NCI-H526 (cell line): ENCODE measurements around the gene BAK1.
A peak's percentile ranks its signal among the peaks of the same experiment; 100 is the strongest.
"Not testable (repeated sequence)": the region's sequence is repeated elsewhere in the genome, so short reads cannot be mapped to it uniquely, and the experiment has no call there.

ENCODE experiments used
- DNase-seq, 2 experiments: peaks; one replicate each; lab custom pipeline; 2025; lab: John Stamatoyannopoulos, UW

Gene BAK1

DNA sequence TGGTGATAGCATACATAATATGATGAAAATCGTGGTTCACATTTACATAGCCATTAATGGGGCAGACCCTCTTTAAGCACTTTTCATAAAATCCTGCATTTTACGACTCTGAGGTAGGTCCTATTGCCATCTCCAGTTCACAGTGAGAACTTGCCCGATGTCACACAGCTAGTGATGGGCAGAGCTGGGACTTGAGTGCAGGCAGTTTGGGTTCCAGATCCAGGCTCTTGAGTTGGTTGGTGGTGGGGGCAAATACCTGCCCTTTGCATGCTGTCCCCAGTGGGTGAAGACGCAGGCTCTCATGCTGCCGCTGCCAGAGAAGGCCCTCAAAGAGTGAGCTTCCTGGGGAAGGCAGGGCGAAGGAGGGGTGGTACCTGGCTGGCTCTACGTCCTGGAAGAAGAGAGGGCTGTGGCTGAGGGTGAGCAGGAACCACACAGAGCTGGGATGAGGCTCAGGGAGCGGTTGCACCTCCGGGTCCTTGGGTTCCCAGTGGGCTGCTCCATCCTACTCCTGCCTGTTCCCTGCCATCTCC lies 6.1 kb upstream of the BAK1 start:
- no peak for DNase-seq

DNA sequence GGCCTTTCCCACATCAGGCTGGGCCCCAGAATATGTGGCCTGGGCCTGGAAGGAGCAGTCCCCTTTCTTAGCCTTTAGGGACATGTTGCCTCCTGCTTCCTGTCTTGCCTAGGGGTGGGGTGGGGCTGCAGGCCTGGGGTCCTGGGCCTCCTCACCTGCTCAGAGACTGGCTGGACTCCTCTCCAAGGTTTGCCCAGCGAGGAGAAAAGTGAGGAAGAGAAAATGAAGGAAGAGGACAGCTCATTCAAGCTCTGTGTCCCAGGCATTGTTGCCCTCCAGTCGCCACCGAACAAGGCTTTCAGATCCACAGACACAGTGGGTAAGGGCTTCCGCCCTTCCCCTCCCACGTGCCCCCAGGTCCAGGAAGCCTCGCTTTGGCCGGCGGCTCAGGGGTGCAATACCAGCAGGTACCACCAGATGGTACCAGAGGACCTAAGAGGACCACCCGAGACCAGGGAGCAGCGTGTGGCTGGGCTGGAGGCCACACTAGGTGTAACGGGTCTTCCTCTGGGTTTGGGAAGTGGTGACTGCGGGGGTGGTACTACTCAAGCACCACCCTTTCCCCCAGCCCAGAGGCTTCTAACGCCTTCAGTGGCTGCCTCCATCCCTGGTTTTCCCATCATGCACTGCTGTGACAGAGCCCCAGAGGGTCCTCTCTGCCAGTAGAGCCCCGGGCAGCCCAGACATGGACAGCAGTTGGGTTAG lies 5.5 kb upstream of the BAK1 start:
- DNase-seq: peak; percentile 61 to 83

DNA sequence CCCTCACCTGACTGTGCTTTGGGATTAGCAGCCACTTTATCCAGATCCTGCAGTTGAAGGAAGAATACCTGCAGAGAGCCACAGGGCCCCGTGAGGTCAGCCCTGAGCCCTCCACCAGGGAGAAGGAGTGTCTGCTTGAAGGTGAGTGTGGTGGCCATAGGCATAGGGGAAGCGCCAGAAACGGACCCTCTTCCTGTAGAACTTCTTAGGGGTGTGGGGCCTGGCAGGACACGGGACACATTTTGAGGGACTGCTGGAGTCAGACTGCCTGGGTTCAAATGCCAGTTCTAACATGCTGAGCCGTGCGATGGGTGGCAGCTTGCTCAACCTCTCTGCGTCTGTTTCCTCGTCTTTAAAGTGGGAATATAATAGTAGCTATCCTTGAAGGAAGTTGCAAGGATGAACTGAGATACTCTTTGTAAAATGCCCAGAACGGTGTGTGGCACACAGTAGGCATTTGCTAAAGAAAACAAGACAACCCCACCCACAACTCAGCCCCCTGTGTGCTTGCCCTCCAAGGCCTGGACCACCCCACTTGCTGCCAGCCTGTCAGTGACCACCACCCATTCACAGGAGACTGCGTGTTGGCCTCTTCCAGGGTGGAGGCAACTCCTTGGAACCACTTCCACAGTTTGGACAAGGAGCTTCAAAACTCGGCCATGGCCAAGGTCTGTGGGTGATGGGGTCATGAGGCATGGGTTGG lies 4.8 kb upstream of the BAK1 start:
- DNase-seq: no peak

DNA sequence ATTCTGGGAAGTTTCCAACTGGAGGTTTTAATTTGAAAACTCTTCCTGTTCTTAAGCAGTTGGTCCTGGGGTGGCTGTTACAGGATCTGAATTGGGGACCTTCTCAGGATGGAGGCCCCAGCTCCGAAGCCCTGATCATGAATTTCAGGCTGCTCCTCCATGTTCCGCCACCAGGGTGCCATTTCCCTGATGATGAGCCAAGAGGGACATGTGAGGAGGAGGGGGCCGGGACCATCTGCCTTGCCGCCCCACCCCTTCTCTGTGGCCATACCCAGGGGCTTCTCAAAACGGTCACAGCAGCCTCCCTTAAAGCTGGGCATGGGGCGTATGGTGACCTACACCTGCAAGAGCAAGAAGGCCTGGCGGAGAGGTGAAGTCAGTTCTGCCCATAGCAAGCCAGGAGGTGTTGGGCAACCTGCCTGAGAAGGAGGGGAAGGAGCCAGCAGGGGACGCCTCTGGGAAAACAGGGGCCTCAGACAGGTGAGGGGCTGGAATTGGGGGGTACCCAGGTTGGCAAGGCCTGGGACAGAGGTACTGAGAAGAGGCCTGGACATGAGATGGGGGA lies 3.6 kb upstream of the BAK1 start:
- DNase-seq: peak in 1 of 2 experiments; percentile 32

DNA sequence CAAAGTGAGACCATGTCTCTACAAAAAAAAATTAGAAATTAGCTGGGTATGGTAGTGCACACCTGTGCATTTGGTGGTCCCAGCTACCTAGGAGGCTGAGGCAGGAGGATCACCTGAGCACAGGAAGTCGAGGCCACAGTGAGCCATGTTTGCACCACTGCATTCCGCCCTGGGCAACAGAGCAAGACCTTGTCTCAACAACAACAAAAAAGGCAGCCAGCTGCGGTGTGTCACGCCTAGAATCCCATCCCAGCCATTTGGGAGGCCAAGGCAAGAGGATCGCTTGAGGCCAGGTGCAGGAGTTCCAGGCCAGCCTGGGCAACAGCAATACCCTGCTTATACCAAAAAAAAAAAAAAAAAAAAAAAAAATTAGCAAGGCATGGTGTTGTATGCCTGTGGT lies 1.1 kb upstream of the BAK1 start:
- no peak for DNase-seq

DNA sequence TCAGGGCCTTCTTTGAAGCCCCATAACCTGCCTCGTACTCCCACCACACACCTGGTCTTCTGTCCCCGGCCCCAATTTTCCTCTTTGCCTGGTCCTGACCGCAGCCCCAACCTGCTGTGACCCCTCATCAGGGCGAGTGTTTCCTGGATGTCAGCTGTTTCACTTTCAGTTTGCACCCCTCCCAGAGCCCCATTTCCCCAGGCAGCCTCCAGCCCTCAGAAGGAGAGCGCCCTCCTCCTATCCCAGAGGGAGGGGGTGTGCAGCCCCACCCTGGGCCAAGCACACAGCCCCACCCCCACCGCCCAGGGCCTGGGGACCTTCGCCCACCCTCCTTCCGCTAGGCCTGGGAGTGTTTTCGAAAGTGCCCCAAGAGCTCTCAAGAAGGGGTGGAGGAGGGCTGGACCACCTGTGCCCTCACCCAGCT lies 1.5 kb downstream of the BAK1 start:
- DNase-seq: no peak

DNA sequence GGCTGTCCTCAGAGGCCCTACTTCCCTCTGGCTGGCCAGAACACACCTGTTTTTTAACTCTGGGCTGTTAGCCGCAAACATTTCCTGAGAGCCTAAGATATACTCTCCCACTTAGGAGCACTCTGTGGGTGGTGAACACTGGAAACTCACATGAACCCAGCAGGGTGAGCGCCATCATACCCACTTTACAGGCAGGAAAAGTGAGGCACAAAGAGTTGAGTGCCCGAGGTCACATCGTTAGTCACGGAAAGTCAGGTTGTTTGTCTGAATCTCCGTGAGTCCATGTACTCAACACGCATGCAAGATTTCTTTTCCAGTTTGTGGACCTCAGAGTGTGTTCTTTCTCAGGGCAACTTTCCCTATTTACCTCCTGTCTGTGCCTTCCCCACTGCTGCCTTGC lies 1.9 kb downstream of the BAK1 start:
- DNase-seq: no peak

DNA sequence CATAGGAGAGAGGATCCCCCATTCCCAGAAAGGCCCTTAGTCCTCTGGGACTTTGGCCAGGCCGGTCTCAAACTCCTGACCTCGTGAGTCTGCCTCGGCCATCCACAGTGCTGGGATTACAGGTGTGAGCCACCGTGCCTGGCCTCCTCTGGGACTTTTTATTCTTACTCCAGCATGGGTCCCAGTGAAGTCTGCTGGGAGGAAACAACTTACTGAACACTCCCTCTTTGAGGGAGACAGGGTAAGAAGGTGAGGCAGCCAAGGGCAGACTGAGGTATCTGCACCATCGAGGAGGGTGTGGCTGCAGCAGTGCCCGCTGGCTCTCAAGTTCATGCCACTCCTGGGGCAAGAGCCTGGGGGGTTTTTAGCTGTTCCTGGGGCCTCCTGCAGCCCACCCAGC lies 2.4 kb downstream of the BAK1 start:
- DNase-seq: no peak

DNA sequence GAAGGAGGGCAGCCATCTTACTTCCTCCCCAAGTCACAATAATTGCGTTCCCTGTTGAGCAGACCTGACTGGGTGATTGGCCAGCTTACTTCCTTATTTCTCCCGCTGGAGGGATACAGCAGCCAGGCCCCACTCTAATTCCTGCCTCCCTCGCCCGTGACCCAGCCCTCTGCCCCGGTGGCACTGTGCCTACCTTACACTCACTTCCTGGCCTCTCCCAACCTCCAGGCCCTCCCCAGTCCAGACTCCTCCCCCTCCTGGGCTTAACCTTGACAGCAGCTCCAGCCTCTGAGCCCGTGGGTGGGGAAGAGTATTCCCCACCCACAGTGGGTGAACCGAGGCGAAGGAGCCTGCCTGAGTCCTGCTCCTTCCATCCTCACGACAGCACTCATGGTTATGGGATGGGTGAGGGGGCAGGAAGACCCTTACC lies 3.0 kb downstream of the BAK1 start:
- no peak for DNase-seq

DNA sequence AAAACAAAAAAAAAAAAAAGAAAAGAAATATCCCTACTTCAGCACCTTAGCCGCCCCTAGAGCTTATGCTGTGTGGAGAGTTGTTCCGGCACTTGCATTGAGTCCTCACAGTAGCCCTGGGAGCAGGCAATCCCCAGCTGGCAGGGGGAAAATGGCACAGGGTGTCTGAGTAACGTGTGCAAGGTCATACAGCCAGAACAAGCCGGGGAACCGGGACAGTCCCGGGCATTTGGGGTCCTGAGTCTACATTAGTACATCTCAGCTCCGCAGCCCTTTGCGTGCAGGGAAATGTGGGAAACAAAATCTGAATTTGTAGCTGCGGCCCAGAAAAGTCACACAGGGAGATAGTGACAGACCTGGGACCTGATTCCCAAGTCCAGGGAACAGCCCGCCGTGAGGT lies 3.4 kb downstream of the BAK1 start:
- DNase-seq: no peak

DNA sequence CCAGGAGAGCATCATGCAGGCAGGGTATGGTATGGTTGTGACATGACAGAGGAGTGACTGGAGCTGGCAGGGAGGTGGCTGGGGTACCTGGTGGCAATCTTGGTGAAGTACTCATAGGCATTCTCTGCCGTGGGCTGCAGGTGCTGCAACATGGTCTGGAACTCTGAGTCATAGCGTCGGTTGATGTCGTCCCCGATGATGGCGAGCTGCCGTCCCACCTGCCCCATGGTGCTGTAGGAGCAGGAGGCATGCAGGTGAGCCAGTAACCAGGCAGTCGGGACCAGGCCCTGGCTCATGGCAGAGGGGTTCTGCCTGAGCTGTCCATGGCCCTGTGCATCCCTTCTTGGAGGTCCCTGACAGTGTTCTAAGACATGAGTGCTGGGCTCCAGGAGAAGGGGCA lies 4.9 kb downstream of the BAK1 start:
- DNase-seq: no peak

DNA sequence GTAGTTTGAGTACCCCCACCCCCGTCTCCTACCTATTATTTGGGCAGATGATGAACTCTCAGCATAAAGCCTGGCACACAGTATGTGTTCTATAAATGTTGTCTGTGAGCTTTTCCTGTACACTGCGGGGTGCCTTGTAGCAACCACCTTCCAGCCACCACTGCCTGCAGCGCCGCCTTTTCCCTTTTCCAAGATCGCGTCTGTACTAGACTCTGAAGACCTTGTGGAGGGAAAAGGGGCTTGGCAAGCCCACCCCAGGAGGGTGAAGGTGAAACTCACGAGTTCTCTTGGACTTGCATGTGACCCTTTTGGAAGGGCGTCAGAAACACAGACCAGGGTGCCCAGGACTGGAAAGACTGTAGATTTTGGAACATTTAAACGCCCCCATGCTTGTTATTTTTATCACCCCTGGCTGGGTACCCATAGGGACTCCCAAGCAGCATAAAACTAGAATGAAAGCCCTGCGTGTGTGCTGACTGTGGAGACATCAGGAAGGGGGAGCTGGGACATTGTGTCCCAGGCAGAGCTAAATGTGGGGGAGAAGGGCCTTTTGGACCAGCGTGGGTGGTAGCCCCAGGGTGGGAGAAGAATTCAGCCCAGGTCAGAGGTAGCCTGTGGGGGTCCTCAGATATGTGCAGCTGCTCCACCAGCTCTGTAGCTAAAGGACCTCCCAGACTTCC lies 8.3 kb downstream of the BAK1 start:
- no peak for DNase-seq

DNA sequence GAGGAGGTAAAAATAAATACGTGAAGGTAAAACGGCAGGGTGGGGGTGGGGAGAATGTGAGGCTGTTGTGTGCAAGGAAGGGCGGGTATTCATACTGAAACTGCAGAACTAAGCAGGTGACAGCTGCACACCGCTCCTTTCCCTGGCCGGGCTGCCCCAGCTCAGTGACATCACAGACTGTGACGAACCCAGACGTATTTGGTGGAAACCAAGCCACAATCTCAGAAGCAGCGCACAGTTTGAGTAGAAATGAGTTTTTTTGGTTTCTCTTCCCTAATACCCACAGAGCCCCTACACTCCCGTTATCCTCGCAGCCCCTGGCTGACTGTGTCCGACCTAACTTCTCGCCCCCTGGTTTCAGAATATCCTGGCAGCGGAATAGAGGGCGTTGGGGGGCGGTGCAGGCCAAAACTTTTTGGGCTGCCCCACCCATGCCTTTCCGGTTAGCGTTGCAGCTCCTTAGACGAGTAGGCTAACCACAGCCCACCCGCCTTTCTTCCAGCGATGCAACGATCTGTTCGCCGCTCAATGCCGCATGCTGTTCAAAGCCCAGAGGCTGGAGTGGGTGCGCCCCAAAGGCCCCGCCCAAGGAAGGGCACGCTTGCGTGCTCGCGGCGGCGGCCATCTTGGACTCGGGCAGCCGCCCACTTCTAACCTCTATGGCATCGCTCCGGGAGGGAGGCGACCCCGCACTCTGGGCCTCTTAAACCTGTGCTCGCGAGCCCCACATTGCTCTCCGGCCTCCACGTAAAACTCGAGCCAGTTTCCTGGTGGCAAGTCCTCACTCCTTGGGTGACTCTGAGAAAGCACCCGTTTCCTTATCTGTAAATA lies 9.1 kb downstream of the BAK1 start:
- DNase-seq: peak; percentile 51 to 90

DNA sequence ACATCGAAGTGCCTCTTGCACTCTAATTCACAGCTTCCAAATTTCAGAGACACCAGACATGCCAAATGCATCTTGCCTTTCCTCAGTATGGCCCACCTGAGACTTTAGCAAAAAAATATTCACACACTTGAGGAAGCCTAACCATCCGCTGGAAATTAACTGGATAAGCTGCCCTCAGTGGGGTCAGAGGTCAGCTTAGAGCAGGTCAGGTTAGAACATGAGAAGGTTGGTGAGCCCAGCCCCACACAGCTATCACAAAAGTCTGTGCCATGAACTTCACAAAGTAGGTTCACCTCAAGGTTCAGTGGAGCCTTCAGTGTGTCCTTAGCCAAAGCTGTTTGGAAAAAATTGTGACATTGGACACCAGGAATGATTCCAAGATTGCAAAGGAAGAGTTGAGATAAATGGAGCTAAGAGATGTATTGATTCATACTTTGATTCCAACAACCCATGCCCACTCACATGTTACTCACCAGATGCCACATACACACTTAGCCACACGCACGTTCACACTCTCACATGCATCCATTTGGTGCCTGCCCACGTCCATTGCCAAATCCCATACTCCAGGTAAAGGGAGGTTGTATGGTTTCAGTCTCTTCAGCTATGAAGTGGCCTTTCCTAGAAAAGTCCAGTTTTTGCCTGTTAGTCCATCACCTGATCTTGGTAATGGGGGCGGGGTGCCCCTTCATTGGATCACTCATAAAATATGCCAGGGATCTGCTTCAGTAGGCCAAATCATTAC lies 11.1 kb downstream of the BAK1 start:
- no peak for DNase-seq

DNA sequence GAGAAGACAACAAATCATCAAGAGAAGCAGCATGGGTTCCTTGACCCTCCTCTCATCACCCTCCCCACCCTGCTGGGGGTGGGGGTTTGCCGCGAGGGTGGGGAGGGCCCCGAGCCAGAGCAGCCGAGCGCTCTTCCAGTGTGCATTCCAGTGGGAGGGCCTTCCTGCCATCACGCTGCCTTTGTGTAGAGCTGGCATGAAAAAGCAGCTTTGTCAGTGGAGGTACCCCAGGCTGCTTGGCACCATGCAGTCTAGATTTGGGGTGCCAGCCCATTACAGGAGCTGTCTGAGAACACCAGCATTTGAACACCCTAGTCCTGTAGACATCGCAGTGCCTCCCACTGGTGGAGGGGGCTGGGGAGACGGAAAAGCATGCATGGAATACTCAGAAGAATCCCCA lies 12.2 kb downstream of the BAK1 start:
- no peak for DNase-seq

DNA sequence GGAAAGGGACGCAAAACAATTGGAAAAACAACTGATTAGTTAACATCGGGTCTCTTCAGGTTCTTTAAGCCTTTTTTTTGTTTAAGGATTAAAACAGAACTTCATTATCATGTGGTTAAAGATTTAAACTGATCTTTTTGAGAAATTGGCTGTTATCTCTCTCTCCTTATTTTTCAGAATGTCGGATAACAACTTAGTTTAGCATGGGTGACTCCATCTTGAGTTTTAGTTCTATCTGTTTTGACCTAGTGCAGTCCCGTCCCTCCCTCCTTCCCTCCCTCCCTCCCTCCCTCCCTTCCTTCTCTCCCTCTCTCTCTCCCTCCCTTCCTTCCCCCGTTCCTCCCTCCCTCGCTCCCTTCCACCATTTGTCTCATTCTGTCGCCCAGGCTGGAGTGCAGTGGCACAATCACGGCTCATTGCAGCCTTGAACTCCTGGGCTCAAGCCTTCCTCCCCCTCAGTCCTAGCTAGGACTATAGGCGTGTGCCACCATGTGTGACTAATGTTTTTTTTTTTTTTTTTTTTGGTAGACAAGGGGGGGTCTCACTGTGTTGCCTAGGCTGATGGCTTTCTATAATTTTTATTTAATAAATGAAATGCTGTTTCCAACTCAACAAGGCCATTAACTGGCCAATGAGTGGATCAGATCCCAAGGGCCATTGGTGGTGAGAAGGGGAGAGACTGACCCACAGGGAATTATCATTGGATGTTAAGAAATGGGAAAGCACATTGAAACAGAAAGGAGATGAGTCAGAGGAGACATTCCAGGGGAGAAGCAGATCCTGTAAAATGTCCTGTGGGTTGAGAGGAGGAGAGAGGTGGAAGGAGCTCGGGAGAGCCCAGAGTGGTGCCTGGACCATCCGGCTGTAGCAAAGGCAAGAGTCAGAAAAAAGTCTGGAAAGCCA lies 13.6 kb downstream of the BAK1 start:
- no peak for DNase-seq

DNA sequence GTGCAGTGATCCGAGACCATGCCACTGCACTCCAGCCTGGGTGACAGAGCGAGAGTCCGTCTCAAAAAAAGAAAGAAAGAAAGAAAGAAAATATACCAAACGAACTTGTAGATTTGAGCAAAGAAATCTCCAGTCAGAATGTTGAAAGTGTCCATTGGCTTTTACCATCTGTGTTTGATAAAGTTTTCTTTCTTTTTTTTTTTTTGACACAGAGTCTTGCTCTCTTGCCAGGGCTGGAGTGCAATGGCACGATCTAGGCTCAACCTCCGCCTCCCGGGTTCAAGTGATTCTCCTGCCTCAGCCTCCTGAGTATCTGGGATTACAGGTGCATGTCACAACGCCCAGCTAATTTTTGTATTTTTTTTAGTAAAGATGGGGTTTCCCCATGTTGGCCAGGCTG lies 21.3 kb downstream of the BAK1 start:
- DNase-seq: no peak

DNA sequence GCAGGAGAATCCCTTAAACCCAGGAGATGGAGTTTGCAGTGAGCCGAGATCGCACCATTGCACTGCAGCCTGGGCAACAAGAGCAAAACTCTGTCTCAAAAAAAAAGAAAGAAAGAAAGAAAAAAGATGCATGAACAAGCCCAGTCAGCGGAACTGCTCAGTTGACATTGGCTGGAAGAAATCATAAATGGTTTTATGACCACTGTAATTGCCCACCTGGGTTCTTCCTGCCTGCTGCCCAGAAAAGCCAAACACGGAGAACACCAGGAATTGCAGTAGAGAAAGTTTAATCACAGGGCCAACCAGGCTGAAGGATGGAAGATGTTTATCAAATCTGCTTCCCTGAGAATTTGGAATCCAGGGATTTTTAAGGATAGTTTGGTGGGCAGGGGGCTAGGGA lies 22.7 kb downstream of the BAK1 start:
- DNase-seq: no peak

DNA sequence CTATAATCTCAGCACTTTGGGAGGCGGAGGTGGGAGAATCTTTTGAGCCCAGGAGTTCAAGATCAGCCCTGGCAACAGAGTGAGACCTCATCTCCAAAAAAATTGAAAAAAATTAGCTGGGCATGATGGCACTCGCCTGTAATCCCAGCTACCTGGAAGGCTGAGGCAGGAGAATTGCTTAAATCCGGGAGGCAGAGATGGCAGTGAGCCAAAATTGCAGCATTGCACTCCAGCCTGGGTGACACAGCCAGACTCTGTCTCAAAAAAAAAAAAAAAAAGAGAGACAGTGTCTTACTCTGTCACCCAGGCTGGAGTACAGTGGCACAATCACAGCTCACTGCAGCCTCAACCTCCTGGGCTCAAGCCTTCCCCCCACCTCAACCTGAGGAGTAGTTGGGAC lies 27.2 kb downstream of the BAK1 start:
- DNase-seq: not testable (repeated sequence)

DNA sequence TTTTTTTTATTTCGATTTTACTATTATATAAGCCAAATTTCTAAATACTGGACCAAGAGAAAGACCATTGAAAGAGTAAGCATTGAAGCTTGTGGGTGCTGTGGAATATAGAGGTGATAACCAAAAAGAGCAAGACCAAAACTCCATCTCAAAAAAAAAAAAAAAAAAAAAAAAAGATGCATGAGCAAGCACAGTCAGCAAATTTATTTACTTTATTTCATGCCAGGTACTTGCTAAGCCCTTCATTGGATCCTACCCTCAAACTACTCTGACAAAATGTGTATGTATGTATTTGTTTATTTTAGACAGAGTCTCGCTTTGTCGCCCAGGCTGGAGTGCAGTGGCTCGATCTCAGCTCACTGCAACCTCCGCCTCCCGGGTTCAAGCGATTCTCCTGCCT lies 27.8 kb downstream of the BAK1 start:
- DNase-seq: no peak
